Measurements from ENCODE around the gene C22orf31. TPM values are rescaled to one million over a fixed set of nuclear protein-coding genes. Genes with fewer than 3 reads are reported as not detected.

The C22orf31 gene
- total RNA-seq, 2 donors from 2014 or later, result not detected

- TF ChIP-seq CTCF (IDR thresholded peaks at IDR 0.05) (no peak), POLR2A (IDR thresholded peaks at IDR 0.05) (no peak)
- no peaks in the 10 kb centered on the region for H3K27me3 ChIP-seq
- no peak overlapping the region for H3K27ac ChIP-seq
- 84 to 90% methylated on average over 4 of the region's 4 CpGs for WGBS, 2 donors
- ATAC-seq (no peak), DNase-seq (no peak)
- no peaks in the 10 kb centered on the region for H3K9me3 ChIP-seq
- intact Hi-C loops (cut with DNase I), result no loop called here
- H3K4me1 ChIP-seq, result peaks cover 22% of the 10 kb centered on the region
- H3K4me3 ChIP-seq, result no peak overlapping the region
- no peaks in the 10 kb centered on the region for H3K36me3 ChIP-seq (replicated peaks in 1 of 2; ENCODE audit: insufficient read depth in 1 of 2, low read depth in 2 of 2)
Observed at GRCh38 chr22:29012952-29013351, 48.7 kb downstream of the C22orf31 start.

GRCh38 chr22:29012101-29012433 is 49.6 kb downstream of the C22orf31 start:
- Histone ChIP-seq H3K27ac (no peak overlapping the region), H3K9me3 (no peaks in the 10 kb centered on the region), H3K4me1 (peaks cover 15% of the 10 kb centered on the region), H3K36me3 (replicated peaks in 1 of 2; ENCODE audit: insufficient read depth in 1 of 2, low read depth in 2 of 2) (no peaks in the 10 kb centered on the region), H3K4me3 (no peak overlapping the region), H3K27me3 (no peaks in the 10 kb centered on the region)
- ATAC-seq (no peak), DNase-seq (no peak)
- 94 to 99% methylated on average over 4 of the region's 4 CpGs for WGBS, 2 donors
- intact Hi-C loops (cut with DNase I), result no loop called here
- TF ChIP-seq CTCF (IDR thresholded peaks at IDR 0.05) (no peak), POLR2A (IDR thresholded peaks at IDR 0.05) (no peak)

GRCh38 chr22:29011240-29012100 is 50.2 kb downstream of the C22orf31 start:
- Histone ChIP-seq H3K9me3 (no peaks in the 10 kb centered on the region), H3K4me1 (peaks cover 15% of the 10 kb centered on the region), H3K27ac (no peak overlapping the region), H3K36me3 (replicated peaks in 1 of 2; ENCODE audit: insufficient read depth in 1 of 2, low read depth in 2 of 2) (no peaks in the 10 kb centered on the region), H3K27me3 (no peaks in the 10 kb centered on the region), H3K4me3 (no peak overlapping the region)
- 46 to 78% methylated on average over 14 of the region's 14 CpGs for WGBS, 2 donors
- DNase-seq (peak in 3 of 4 donors; percentile 41 to 51 (median 50)), ATAC-seq (no peak)
- intact Hi-C loops (cut with DNase I), result no loop called here
- TF ChIP-seq POLR2A (IDR thresholded peaks at IDR 0.05) (no peak), CTCF (IDR thresholded peaks at IDR 0.05) (no peak)

- Histone ChIP-seq H3K27ac (no peak overlapping the region), H3K9me3 (no peaks in the 10 kb centered on the region), H3K4me1 (peaks cover 28% of the 10 kb centered on the region), H3K36me3 (replicated peaks in 1 of 2; ENCODE audit: insufficient read depth in 1 of 2, low read depth in 2 of 2) (no peaks in the 10 kb centered on the region), H3K4me3 (no peak overlapping the region), H3K27me3 (no peaks in the 10 kb centered on the region)
- DNase-seq (no peak), ATAC-seq (no peak)
- 95 to 97% methylated on average over 5 of the region's 5 CpGs for WGBS, 2 donors
- TF ChIP-seq CTCF (IDR thresholded peaks at IDR 0.05) (no peak), POLR2A (IDR thresholded peaks at IDR 0.05) (no peak)
- intact Hi-C loops (cut with DNase I), result no loop called here
Observed at GRCh38 chr22:29009148-29009547, 52.5 kb downstream of the C22orf31 start.

Other genes starting within 250 kb of the C22orf31 start
- 1 to 10 TPM; 7.8 to 8.6 TPM for gene ZNRF3, start 178.3 kb downstream of the C22orf31 start, total RNA-seq
- 1 to 10 TPM; 6.6 to 7.3 TPM for gene KREMEN1, start 11.2 kb upstream of the C22orf31 start, total RNA-seq
- gene EMID1, start 144.1 kb upstream of the C22orf31 start, total RNA-seq, result 10 to 100 TPM in 1 of 2 donors, 1 to 10 TPM in 1; 5.9 to 25.9 TPM
- gene RHBDD3, start 206.2 kb upstream of the C22orf31 start, total RNA-seq, result 10 to 100 TPM; 32.4 to 42.2 TPM
- gene EWSR1, start 206.4 kb upstream of the C22orf31 start, total RNA-seq, result 100 to 1,000 TPM; 142 to 175 TPM
- gene GAS2L1, start 244.8 kb upstream of the C22orf31 start, total RNA-seq, result 10 to 100 TPM; 15.8 to 19.2 TPM